GM12878 (cell line): ENCODE results near the gene MGMT. TPM values are rescaled to one million over a fixed set of nuclear protein-coding genes. Genes with fewer than 3 reads are reported as not detected.

ENCODE experiments used
- ATAC-seq: fragments of 200-7000 bp; cut with Tn5 transposase; 3 replicates; pipeline ENCODE4 v1.9.1; 2020; ENCODE audit warnings: mild to moderate bottlenecking, moderate library complexity
- BruUV-seq: library from RNA; stranded (reverse); fragments of 400-500 nt; replicated peaks from 2 replicates; lab custom pipeline; 2021; lab: Mats Ljungman, UMichigan
- CTCF ChIA-PET: fragments of 300-600 bp; sonication (Branson Sonifier 250); formaldehyde crosslinking; extraction: SDS; loops from one replicate; lab custom pipeline; 2021; ENCODE audit warnings: inconsistent platforms; lab: Yijun Ruan, JAX
- POLR2A ChIA-PET: fragments of 350-600 bp; formaldehyde crosslinking; extraction: SDS; loops from one replicate; lab custom pipeline; 2021; ENCODE audit warnings: inconsistent platforms; lab: Charles Lee
- RAD21 ChIA-PET: fragments of 300-600 bp; sonication (Branson Sonifier 250); formaldehyde crosslinking; loops from one replicate; lab custom pipeline; 2023; ENCODE audit warnings: antibody characterized with exemption; ENCODE audit not compliant: unreplicated experiment; lab: Charles Lee
- SMC1A ChIA-PET: fragments of 300-600 bp; sonication (Branson Sonifier 250); formaldehyde crosslinking; loops from one replicate; lab custom pipeline; 2023; ENCODE audit not compliant: unreplicated experiment, uncharacterized antibody; lab: Charles Lee
- DNase-seq: peaks from one replicate; pipeline ENCODE4 v3.0.0-alpha.2; 2011; ENCODE audit warnings: low read depth, low spot score
- FAIRE-seq: peaks from 3 replicates; lab custom pipeline; 2011; peaks lifted over from hg19 to GRCh38; lab: Jason Lieb, UNC
- H2AFZ ChIP-seq: 2 replicates; pipeline ENCODE4 v1.6.0; 2011; ENCODE audit warnings: low read depth, low read length, control low read depth; ENCODE audit not compliant: control insufficient read depth
- H3K27ac ChIP-seq: 2 replicates; pipeline ENCODE4 v1.5.1; 2011; ENCODE audit warnings: control low read depth; ENCODE audit not compliant: control insufficient read depth, insufficient read depth
- H3K27me3 ChIP-seq, 2 experiments: replicated peaks in 1 of 2; 2 replicates each; pipeline versions ENCODE4 v1.6.0 to v1.6.1; 2011; ENCODE audit warnings: low read length in 1 of 2; ENCODE audit not compliant: control insufficient read depth in 2 of 2, insufficient read depth in 2 of 2
- H3K36me3 ChIP-seq, 2 experiments: 2 replicates each; pipeline ENCODE4 v1.5.1; 2011; ENCODE audit warnings: low read length in 1 of 2; ENCODE audit not compliant: control insufficient read depth in 2 of 2, insufficient read depth in 2 of 2
- H3K4me1 ChIP-seq: 2 replicates; pipeline ENCODE4 v1.6.1; 2011; ENCODE audit warnings: mild to moderate bottlenecking, low read length, moderate library complexity, mixed read lengths; ENCODE audit not compliant: control insufficient read depth, insufficient read depth
- H3K4me2 ChIP-seq: 2 replicates; pipeline ENCODE4 v1.6.0; 2011; ENCODE audit warnings: control low read depth; ENCODE audit not compliant: control insufficient read depth, insufficient read depth
- H3K4me3 ChIP-seq: fragments of 200-600 bp; sonication (generic); 2 replicates; pipeline ENCODE4 v1.5.1; 2016
- H3K79me2 ChIP-seq: 2 replicates; pipeline ENCODE4 v1.6.0; 2011; ENCODE audit warnings: low read length; ENCODE audit not compliant: control insufficient read depth, insufficient read depth
- H3K9ac ChIP-seq: 2 replicates; pipeline ENCODE4 v1.8.0; 2011; ENCODE audit warnings: low read length, control low read depth, mixed read lengths; ENCODE audit not compliant: control insufficient read depth, insufficient read depth
- H3K9me3 ChIP-seq: replicated peaks from 3 replicates; pipeline ENCODE4 v1.5.1; 2011; ENCODE audit warnings: mild to moderate bottlenecking, low read length; ENCODE audit not compliant: control insufficient read depth, insufficient read depth
- H4K20me1 ChIP-seq: 2 replicates; pipeline ENCODE4 v1.6.0; 2011; ENCODE audit not compliant: control insufficient read depth, insufficient read depth
- HCFC1 ChIP-seq: fragments of 150-350 bp; IDR thresholded peaks from 2 replicates; pipeline ENCODE4 v1.6.1; 2014; ENCODE audit warnings: low read length
- KDM1A ChIP-seq: fragments of 200-600 bp; sonication (generic); IDR thresholded peaks from 2 replicates; pipeline ENCODE4 v1.6.1; 2016; ENCODE audit warnings: borderline replicate concordance
- NFYB ChIP-seq: IDR thresholded peaks from 2 replicates; pipeline ENCODE4 v1.6.1; 2011; ENCODE audit warnings: low read depth, mild to moderate bottlenecking, low read length, improper control_type of control experiment, moderate library complexity; ENCODE audit not compliant: insufficient read depth
- TCF12 ChIP-seq: IDR thresholded peaks from 2 replicates; pipeline ENCODE4 v1.6.1; 2011; ENCODE audit warnings: low read depth, mild to moderate bottlenecking, low read length
- WRNIP1 ChIP-seq: IDR thresholded peaks from 2 replicates; pipeline ENCODE4 v1.6.1; 2011; ENCODE audit warnings: low read depth, low read length, improper control_type of control experiment, borderline replicate concordance
- WGBS: methylation state at CpG from one replicate; pipeline ENCODE4 v1.1.6; 2016; ENCODE audit warnings: low lambda C conversion rate; ENCODE audit not compliant: insufficient replicate concordance, insufficient coverage; ENCODE audit errors: missing lambda C conversion rate; 5-methylcytosine and 5-hydroxymethylcytosine counted together
- in situ Hi-C: fragments of 300-500 bp; cut with MboI; formaldehyde crosslinking; loops from 9 replicates; pipeline ENCODE4 v1.14.3; 2018; ENCODE audit warnings: mixed read lengths
- intact Hi-C: fragments of 100-400 bp; cut with micrococcal nuclease; formaldehyde crosslinking; loops from one replicate; pipeline ENCODE4 v1.14.2; 2022; ENCODE audit not compliant: unreplicated experiment
- polyA plus RNA-seq, 11 experiments: library from polyadenylated mRNA; depleted of rRNA in 4 of 11; unstranded in 6 of 11; stranded (reverse) in 5 of 11; fragments of >200 nt; fragmentation: Nextera tagmentation in 4 of 11; fragmentation: Illumina TruSeq in 1 of 11; extraction: Ambion mirVana in 4 of 11; extraction: Trizol in 1 of 11; gene quantifications; 1 replicate in 1 of 11; 2 replicates in 10 of 11; pipeline versions ENCODE4 v1.2.1 to v1.2.3, GENCODE V29; 2011 to 2016; ENCODE audit warnings: inconsistent platforms in 2 of 11, missing spikeins in 2 of 11, low read depth in 1 of 11
- total RNA-seq, 4 experiments: library from RNA; depleted of rRNA in 3 of 4; stranded (reverse); fragments of >200 nt in 3 of 4; fragmentation: Illumina TruSeq in 1 of 4; extraction: Trizol in 1 of 4; gene quantifications; 2 replicates each; pipeline versions ENCODE4 v1.2.1 to v1.2.3, GENCODE V29; 2013 to 2021
- TF ChIP-seq, protein P1 (sequence below): fragments of 450-650 bp; IDR thresholded peaks from 2 replicates; pipeline ENCODE4 v1.6.1; 2018; ENCODE audit warnings: borderline replicate concordance, mild to moderate bottlenecking; ENCODE audit not compliant: partially characterized antibody

The MGMT gene
- total and polyA plus RNA-seq, 10 of the 15 experiments (the other 5 are each of a cell fraction or from before 2014, with no cell fraction given), result 0.16 to 24.2 (median 13.3) TPM

DNA sequence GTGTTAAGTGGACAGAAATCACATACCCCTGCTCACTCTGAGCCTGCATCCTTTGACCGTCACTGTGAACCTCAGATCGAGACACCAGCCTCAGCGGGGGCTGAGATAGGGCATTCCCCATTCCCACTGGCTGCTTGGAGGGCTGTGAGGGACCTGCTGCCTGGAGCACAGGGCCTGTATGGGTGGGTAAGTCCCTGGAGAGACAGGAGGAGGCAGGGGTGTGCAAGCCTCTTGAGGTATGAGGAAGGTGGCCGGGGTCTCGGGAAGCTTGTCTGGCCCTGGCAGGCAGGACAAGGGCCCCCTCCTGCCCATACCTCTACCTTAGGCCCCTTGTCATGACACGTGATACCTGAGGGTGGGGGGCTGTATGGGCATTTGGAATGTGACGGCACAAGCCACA lies 187.4 kb downstream of the MGMT start:
- no peak for DNase-seq
- H4K20me1 ChIP-seq, result no peaks in the 10 kb centered on the region
- FAIRE-seq, result no peak
- ChIA-PET POLR2A (no interaction called here), SMC1A (no interaction called here), CTCF (no interaction called here), RAD21 (no interaction called here)
- H3K79me2 ChIP-seq, result no peaks in the 10 kb centered on the region
- no peaks in the 10 kb centered on the region for H3K9me3 ChIP-seq
- no peak overlapping the region for H3K9ac ChIP-seq
- TF ChIP-seq TCF12 (no peak), WRNIP1 (no peak), HCFC1 (no peak), NFYB (no peak), KDM1A (no peak)
- TF ChIP-seq, protein P1, sequence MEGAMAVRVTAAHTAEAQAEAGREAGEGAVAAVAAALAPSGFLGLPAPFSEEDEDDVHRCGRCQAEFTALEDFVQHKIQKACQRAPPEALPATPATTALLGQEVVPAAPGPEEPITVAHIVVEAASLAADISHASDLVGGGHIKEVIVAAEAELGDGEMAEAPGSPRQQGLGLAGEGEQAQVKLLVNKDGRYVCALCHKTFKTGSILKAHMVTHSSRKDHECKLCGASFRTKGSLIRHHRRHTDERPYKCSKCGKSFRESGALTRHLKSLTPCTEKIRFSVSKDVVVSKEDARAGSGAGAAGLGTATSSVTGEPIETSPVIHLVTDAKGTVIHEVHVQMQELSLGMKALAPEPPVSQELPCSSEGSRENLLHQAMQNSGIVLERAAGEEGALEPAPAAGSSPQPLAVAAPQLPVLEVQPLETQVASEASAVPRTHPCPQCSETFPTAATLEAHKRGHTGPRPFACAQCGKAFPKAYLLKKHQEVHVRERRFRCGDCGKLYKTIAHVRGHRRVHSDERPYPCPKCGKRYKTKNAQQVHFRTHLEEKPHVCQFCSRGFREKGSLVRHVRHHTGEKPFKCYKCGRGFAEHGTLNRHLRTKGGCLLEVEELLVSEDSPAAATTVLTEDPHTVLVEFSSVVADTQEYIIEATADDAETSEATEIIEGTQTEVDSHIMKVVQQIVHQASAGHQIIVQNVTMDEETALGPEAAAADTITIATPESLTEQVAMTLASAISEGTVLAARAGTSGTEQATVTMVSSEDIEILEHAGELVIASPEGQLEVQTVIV, result no peak
- H3K27ac ChIP-seq, result no peak overlapping the region
- H3K27me3 ChIP-seq, result no peaks in the 10 kb centered on the region
- intact Hi-C loops, result no loop called here
- no TSS peak for BruUV-seq
- H3K4me1 ChIP-seq, result no peaks in the 10 kb centered on the region
- H3K36me3 ChIP-seq, result no peaks in the 10 kb centered on the region
- in situ Hi-C loops, result no loop called here
- 86% methylated on average over 7 of the region's 7 CpGs for WGBS
- no peak overlapping the region for H3K4me3 ChIP-seq
- no peak for ATAC-seq
- H2AFZ ChIP-seq, result no peak overlapping the region
- no peak overlapping the region for H3K4me2 ChIP-seq
